H9 (cell line): ENCODE data around the gene KCNIP4. TPM values are rescaled to one million over a fixed set of nuclear protein-coding genes. Genes with fewer than 3 reads are reported as not detected.

Experiments
- DNase-seq: peaks from one replicate; pipeline ENCODE4 v3.0.0-alpha.2; 2017
- H2AFZ ChIP-seq: one replicate; pipeline ENCODE4 v1.6.1; 2013; ENCODE audit warnings: mild to moderate bottlenecking, low read length, control low read depth, moderate library complexity
- H2AK5ac ChIP-seq: 2 replicates; pipeline ENCODE4 v1.6.1; 2013; ENCODE audit warnings: low read length, control low read depth, mixed read lengths; ENCODE audit not compliant: insufficient read length
- H2BK120ac ChIP-seq: one replicate; pipeline ENCODE4 v1.6.1; 2013; ENCODE audit warnings: low read depth, mild to moderate bottlenecking, low read length, control low read depth, inconsistent platforms; ENCODE audit not compliant: poor library complexity, severe bottlenecking
- H2BK12ac ChIP-seq: 2 replicates; pipeline ENCODE4 v1.6.1; 2013; ENCODE audit warnings: low read length, control low read depth, mixed read lengths, low read depth; ENCODE audit not compliant: insufficient read length
- H2BK15ac ChIP-seq: 2 replicates; pipeline ENCODE4 v1.6.1; 2013; ENCODE audit warnings: low read depth, low read length, control low read depth
- H2BK20ac ChIP-seq: one replicate; pipeline ENCODE4 v1.6.1; 2013; ENCODE audit warnings: low read depth, mild to moderate bottlenecking, low read length, control low read depth, inconsistent platforms; ENCODE audit not compliant: poor library complexity, severe bottlenecking
- H2BK5ac ChIP-seq: 2 replicates; pipeline ENCODE4 v1.6.1; 2013; ENCODE audit warnings: low read length, control low read depth, mixed read lengths; ENCODE audit not compliant: insufficient read length
- H3K14ac ChIP-seq: 2 replicates; pipeline ENCODE4 v1.6.1; 2013; ENCODE audit warnings: low read length, control low read depth; ENCODE audit not compliant: insufficient read depth
- H3K18ac ChIP-seq: 2 replicates; pipeline ENCODE4 v1.6.1; 2013; ENCODE audit warnings: low read depth, mild to moderate bottlenecking, mixed read lengths, low read length, control low read depth; ENCODE audit not compliant: insufficient read length
- H3K23ac ChIP-seq: 2 replicates; pipeline ENCODE4 v1.6.1; 2013; ENCODE audit warnings: low read length, control low read depth, mixed read lengths, low read depth; ENCODE audit not compliant: insufficient read length
- H3K23me2 ChIP-seq: 2 replicates; pipeline ENCODE4 v1.6.1; 2013; ENCODE audit warnings: low read depth, mild to moderate bottlenecking, mixed read lengths, low read length, control low read depth; ENCODE audit not compliant: insufficient read length, poor library complexity, severe bottlenecking
- H3K27ac ChIP-seq: 2 replicates; pipeline ENCODE4 v1.5.1; 2013; ENCODE audit warnings: low read length, control low read depth, mixed read lengths, low read depth; ENCODE audit not compliant: insufficient read length
- H3K27me3 ChIP-seq: 2 replicates; pipeline ENCODE4 v1.6.1; 2013; ENCODE audit warnings: low read length, control low read depth, inconsistent platforms; ENCODE audit not compliant: insufficient read depth
- H3K4ac ChIP-seq: 2 replicates; pipeline ENCODE4 v1.6.1; 2013; ENCODE audit warnings: low read depth, mild to moderate bottlenecking, control low read depth, inconsistent platforms, low read length, moderate library complexity
- H3K4me1 ChIP-seq: 2 replicates; pipeline ENCODE4 v1.6.1; 2013; ENCODE audit warnings: low read length, control low read depth, inconsistent platforms; ENCODE audit not compliant: insufficient read depth
- H3K4me2 ChIP-seq: 2 replicates; pipeline ENCODE4 v1.6.1; 2013; ENCODE audit warnings: low read length, control low read depth, mixed read lengths; ENCODE audit not compliant: insufficient read length, insufficient read depth
- H3K56ac ChIP-seq: 2 replicates; pipeline ENCODE4 v1.6.1; 2013; ENCODE audit warnings: low read depth, mild to moderate bottlenecking, mixed read lengths, low read length, control low read depth; ENCODE audit not compliant: insufficient read length
- H3K79me1 ChIP-seq: 2 replicates; pipeline ENCODE4 v1.6.1; 2013; ENCODE audit warnings: low read depth, mild to moderate bottlenecking, moderate library complexity, low read length, control low read depth, inconsistent platforms; ENCODE audit not compliant: insufficient read depth, poor library complexity, severe bottlenecking
- H3K79me2 ChIP-seq: 2 replicates; pipeline ENCODE4 v1.6.1; 2013; ENCODE audit warnings: low read length, control low read depth, inconsistent platforms; ENCODE audit not compliant: insufficient read depth
- H3K9ac ChIP-seq: 2 replicates; pipeline ENCODE4 v1.6.1; 2013; ENCODE audit warnings: low read length, control low read depth, mixed read lengths; ENCODE audit not compliant: insufficient read length; ENCODE audit errors: extremely low read depth
- H3K9me3 ChIP-seq: one replicate; pipeline ENCODE4 v1.6.1; 2013; ENCODE audit warnings: low read depth, low read length, inconsistent platforms; ENCODE audit not compliant: control insufficient read depth
- H3T11ph ChIP-seq: one replicate; pipeline ENCODE4 v1.6.1; 2013; ENCODE audit warnings: mild to moderate bottlenecking, low read length, control low read depth, inconsistent platforms
- H4K20me1 ChIP-seq: one replicate; pipeline ENCODE4 v1.6.1; 2013; ENCODE audit not compliant: control insufficient read depth, insufficient read length, insufficient read depth
- H4K5ac ChIP-seq: 2 replicates; pipeline ENCODE4 v1.6.1; 2013; ENCODE audit warnings: low read depth, mild to moderate bottlenecking, mixed read lengths, low read length, control low read depth; ENCODE audit not compliant: insufficient read length
- H4K8ac ChIP-seq: replicated peaks from 2 replicates; pipeline ENCODE4 v1.6.1; 2013; ENCODE audit warnings: low read length, control low read depth, mixed read lengths, low read depth; ENCODE audit not compliant: insufficient read length
- H4K91ac ChIP-seq: 2 replicates; pipeline ENCODE4 v1.6.1; 2013; ENCODE audit warnings: low read depth, mild to moderate bottlenecking, moderate library complexity, mixed read lengths, low read length, control low read depth; ENCODE audit not compliant: insufficient read length
- H3K27ac Mint-ChIP-seq, 3 experiments: 2 replicates in 2 of 3; 3 replicates in 1 of 3; pipeline ENCODE4 v1.8.0; 2020 to 2021; ENCODE audit warnings: mixed read lengths in 3 of 3, mild to moderate bottlenecking in 1 of 3, moderate library complexity in 1 of 3
- H3K27me3 Mint-ChIP-seq: 2 replicates; pipeline ENCODE4 v1.8.0; 2021; ENCODE audit warnings: low read depth, mild to moderate bottlenecking, moderate library complexity, mixed read lengths
- H3K36me3 Mint-ChIP-seq, 3 experiments: 2 replicates in 2 of 3; 3 replicates in 1 of 3; pipeline ENCODE4 v1.8.0; 2020 to 2021; ENCODE audit warnings: low read depth in 3 of 3, mixed read lengths in 3 of 3; ENCODE audit not compliant: insufficient read depth in 1 of 3
- H3K4me1 Mint-ChIP-seq, 2 experiments: 2 replicates each; pipeline ENCODE4 v1.8.0; 2020; ENCODE audit warnings: mixed read lengths in 2 of 2
- H3K4me3 Mint-ChIP-seq, 2 experiments: 2 replicates in 1 of 2; 3 replicates in 1 of 2; pipeline ENCODE4 v1.8.0; 2020 to 2021; ENCODE audit warnings: mild to moderate bottlenecking in 2 of 2, mixed read lengths in 2 of 2, moderate library complexity in 1 of 2
- H3K9me3 Mint-ChIP-seq, 2 experiments: 2 replicates in 1 of 2; 3 replicates in 1 of 2; pipeline ENCODE4 v1.8.0; 2020; ENCODE audit warnings: mild to moderate bottlenecking in 2 of 2, mixed read lengths in 2 of 2, moderate library complexity in 1 of 2
- CTCF ChIP-seq: fragments of 200-600 bp; sonication (generic); conservative IDR thresholded peaks from 3 replicates; pipeline ENCODE4 v1.8.0; 2021; ENCODE audit warnings: antibody characterized with exemption, mild to moderate bottlenecking
- WGBS: extraction: QIAGEN DNeasy Blood & Tissue Kit; methylation state at CpG from one replicate; pipeline ENCODE4 v1.1.7; 2013; ENCODE audit warnings: missing lambda C conversion rate, low lambda C conversion rate, mixed read lengths; ENCODE audit not compliant: insufficient read length; ENCODE audit errors: extremely low coverage; 5-methylcytosine and 5-hydroxymethylcytosine counted together
- total RNA-seq: library from RNA; stranded (reverse); gene quantifications from 2 replicates; pipeline ENCODE4 v1.2.1, GENCODE V29; 2021

The KCNIP4 gene
- total RNA-seq, 1 experiment from 2014 or later, result not detected

GRCh38 chr4:21952549-21952948 is 4.0 kb upstream of the KCNIP4 start:
- Histone ChIP-seq H2AK5ac (no peak overlapping the region), H3K4me1 (no peaks in the 10 kb centered on the region), H3T11ph (no peak overlapping the region), H3K9ac (no peak overlapping the region), H4K20me1 (peaks cover 4% of the 10 kb centered on the region), H3K79me2 (no peaks in the 10 kb centered on the region), H3K23ac (no peak overlapping the region), H3K18ac (no peak overlapping the region), H2AFZ (no peak overlapping the region), H4K91ac (no peak overlapping the region), H3K4ac (no peak overlapping the region), H3K56ac (no peak overlapping the region), H4K8ac (no peak overlapping the region), H3K4me2 (no peak overlapping the region), H2BK20ac (no peak overlapping the region), H3K23me2 (peaks cover 9% of the 10 kb centered on the region), H3K27ac (no peak overlapping the region), H2BK12ac (no peak overlapping the region), H3K27me3 (peaks cover 5% of the 10 kb centered on the region; the same call in 1 of the 2 replicates), H4K5ac (no peak overlapping the region), H2BK5ac (no peak overlapping the region), H2BK15ac (no peak overlapping the region), H3K9me3 (no peaks in the 10 kb centered on the region), H3K14ac (no peak overlapping the region), H3K79me1 (no peaks in the 10 kb centered on the region), H2BK120ac (no peak overlapping the region)
- no peak overlapping the region for H3K4me3 Mint-ChIP-seq
- H3K9me3 Mint-ChIP-seq, result no peaks in the 10 kb centered on the region
- H3K27ac Mint-ChIP-seq, result no peak overlapping the region
- WGBS, result no CpG with 5 or more reads among the region's 3 CpGs
- H3K27me3 Mint-ChIP-seq, result peaks cover 38% of the 10 kb centered on the region
- no peak for DNase-seq
- H3K4me1 Mint-ChIP-seq, result peaks cover 8 to 11% of the 10 kb centered on the region in 2 experiments
- H3K36me3 Mint-ChIP-seq, result no peaks in the 10 kb centered on the region; a peak in 1 of 7 replicates
- no peak for TF ChIP-seq CTCF
